Measurements from ENCODE around the gene GPX5.

GPX5 gene

DNA sequence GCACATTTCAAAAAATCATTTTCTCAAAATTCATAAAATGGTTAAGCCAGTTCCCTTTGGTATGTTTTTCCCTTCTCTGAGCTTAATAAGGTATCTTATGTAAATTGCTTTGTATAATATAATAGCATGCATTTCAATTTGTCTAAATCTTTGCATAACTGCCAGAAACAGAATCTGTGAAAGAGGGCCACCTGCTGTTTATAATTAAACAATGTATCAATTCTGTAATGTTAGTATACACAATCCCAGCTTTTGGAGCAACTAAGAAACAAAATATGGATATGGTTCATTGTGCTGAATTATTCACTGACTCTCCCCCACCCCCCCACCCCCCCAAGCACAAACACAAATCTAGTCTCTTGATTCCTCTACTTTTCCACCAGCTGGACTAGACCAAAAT, 54.8 kb downstream of the GPX5 start:
- no peak for DNase-seq (ENCODE audit: low read depth in 1 of 2, low spot score in 1 of 2)
- Histone ChIP-seq H3K27ac (replicated peaks) (no peak overlapping the region), H3K4me3 (replicated peaks; ENCODE audit: insufficient read depth, low read length) (no peak overlapping the region), H3K27me3 (ENCODE audit: insufficient read depth, poor library complexity, severe bottlenecking) (peaks cover 3% of the 10 kb centered on the region)
- no peak for TF ChIP-seq GABPA (IDR thresholded peaks at IDR 0.05; ENCODE audit: low read depth)
- TF ChIP-seq CTCF (IDR thresholded peaks at IDR 0.05; ENCODE audit: insufficient read depth, low read length): no peak
- no peak for TF ChIP-seq SPI1 (IDR thresholded peaks at IDR 0.05; ENCODE audit: borderline replicate concordance, low read depth)
- TF ChIP-seq, protein P1, sequence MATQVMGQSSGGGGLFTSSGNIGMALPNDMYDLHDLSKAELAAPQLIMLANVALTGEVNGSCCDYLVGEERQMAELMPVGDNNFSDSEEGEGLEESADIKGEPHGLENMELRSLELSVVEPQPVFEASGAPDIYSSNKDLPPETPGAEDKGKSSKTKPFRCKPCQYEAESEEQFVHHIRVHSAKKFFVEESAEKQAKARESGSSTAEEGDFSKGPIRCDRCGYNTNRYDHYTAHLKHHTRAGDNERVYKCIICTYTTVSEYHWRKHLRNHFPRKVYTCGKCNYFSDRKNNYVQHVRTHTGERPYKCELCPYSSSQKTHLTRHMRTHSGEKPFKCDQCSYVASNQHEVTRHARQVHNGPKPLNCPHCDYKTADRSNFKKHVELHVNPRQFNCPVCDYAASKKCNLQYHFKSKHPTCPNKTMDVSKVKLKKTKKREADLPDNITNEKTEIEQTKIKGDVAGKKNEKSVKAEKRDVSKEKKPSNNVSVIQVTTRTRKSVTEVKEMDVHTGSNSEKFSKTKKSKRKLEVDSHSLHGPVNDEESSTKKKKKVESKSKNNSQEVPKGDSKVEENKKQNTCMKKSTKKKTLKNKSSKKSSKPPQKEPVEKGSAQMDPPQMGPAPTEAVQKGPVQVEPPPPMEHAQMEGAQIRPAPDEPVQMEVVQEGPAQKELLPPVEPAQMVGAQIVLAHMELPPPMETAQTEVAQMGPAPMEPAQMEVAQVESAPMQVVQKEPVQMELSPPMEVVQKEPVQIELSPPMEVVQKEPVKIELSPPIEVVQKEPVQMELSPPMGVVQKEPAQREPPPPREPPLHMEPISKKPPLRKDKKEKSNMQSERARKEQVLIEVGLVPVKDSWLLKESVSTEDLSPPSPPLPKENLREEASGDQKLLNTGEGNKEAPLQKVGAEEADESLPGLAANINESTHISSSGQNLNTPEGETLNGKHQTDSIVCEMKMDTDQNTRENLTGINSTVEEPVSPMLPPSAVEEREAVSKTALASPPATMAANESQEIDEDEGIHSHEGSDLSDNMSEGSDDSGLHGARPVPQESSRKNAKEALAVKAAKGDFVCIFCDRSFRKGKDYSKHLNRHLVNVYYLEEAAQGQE (IDR thresholded peaks at IDR 0.05; ENCODE audit: insufficient replicate concordance, low read depth): no peak
- TF ChIP-seq POLR2AphosphoS5 (IDR thresholded peaks at IDR 0.05; ENCODE audit: low read depth): no peak

DNA sequence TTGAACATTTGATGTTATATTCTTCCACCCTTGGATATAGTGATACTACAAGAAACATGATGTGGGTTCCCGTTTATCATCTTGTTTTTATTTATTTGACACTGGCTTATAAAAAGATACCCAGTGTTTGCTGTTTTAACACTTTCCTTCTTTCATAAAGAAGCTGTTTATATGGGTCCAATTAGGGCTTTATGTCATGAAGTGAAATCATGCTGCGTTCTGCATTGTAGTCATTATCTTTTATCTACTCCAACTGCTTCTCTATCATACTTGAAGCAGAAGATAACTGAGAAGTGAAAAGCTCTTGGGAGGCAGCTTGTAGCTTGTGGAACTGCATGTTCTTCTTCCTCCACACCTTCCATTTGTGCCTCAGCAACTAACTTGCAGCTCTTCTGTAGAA, 57.8 kb downstream of the GPX5 start:
- Histone ChIP-seq H3K27me3 (ENCODE audit: insufficient read depth, poor library complexity, severe bottlenecking) (peaks cover 15% of the 10 kb centered on the region), H3K4me3 (replicated peaks; ENCODE audit: insufficient read depth, low read length) (no peak overlapping the region), H3K27ac (replicated peaks) (no peak overlapping the region)
- DNase-seq (ENCODE audit: low read depth in 1 of 2, low spot score in 1 of 2): no peak
- TF ChIP-seq, protein P1 (IDR thresholded peaks at IDR 0.05; ENCODE audit: insufficient replicate concordance, low read depth): no peak
- no peak for TF ChIP-seq POLR2AphosphoS5 (IDR thresholded peaks at IDR 0.05; ENCODE audit: low read depth)

Data from HL-60 (cell line).